PC-3 (cell line): Measurements from ENCODE around the gene G6PD. TPM values are rescaled to one million over a fixed set of nuclear protein-coding genes. Genes with fewer than 3 reads are reported as not detected.

Experiments
- ATAC-seq: fragments of 200-7000 bp; cut with Tn5 transposase; 2 replicates; pipeline ENCODE4 v1.9.1; 2020; ENCODE audit warnings: mild to moderate bottlenecking, moderate library complexity
- BruUV-seq: library from RNA; stranded (reverse); fragments of 400-500 nt; replicated peaks from 2 replicates; lab custom pipeline; 2021; lab: Mats Ljungman, UMichigan
- CTCF ChIA-PET: fragments of 300-600 bp; sonication (Branson Sonifier 250); formaldehyde crosslinking; loops from one replicate; lab custom pipeline; 2022; ENCODE audit warnings: antibody characterized with exemption; lab: Charles Lee
- POLR2A ChIA-PET: fragments of 300-600 bp; sonication (Branson Sonifier 250); formaldehyde crosslinking; loops from one replicate; lab custom pipeline; 2022; ENCODE audit warnings: antibody characterized with exemption; ENCODE audit not compliant: unreplicated experiment; lab: Charles Lee
- DNase-seq: peaks from one replicate; pipeline ENCODE4 v3.0.0-alpha.2; 2015
- H2AFZ ChIP-seq: fragments of 300-600 bp; sonication (generic); 2 replicates; pipeline ENCODE4 v1.6.0; 2016; ENCODE audit warnings: antibody characterized with exemption, low read length
- H3F3A ChIP-seq: fragments of 300-600 bp; sonication (generic); one replicate; pipeline ENCODE4 v1.6.0; 2017; ENCODE audit warnings: antibody characterized with exemption, low read length, control low read depth, mild to moderate bottlenecking; ENCODE audit not compliant: unreplicated experiment
- H3K27ac ChIP-seq: fragments of 300-600 bp; sonication (generic); 2 replicates; pipeline ENCODE4 v1.5.1; 2016; ENCODE audit warnings: mild to moderate bottlenecking, low read length
- H3K27me3 ChIP-seq: fragments of 300-600 bp; sonication (generic); 2 replicates; pipeline ENCODE4 v1.6.1; 2016; ENCODE audit warnings: low read length, mixed read lengths
- H3K36me3 ChIP-seq: fragments of 300-600 bp; sonication (generic); 2 replicates; pipeline ENCODE4 v1.6.1; 2016; ENCODE audit warnings: low read depth, mixed run types, low read length, mixed read lengths
- H3K4me1 ChIP-seq: fragments of 300-600 bp; sonication (generic); 2 replicates; pipeline ENCODE4 v1.5.1; 2016; ENCODE audit warnings: low read length; ENCODE audit not compliant: insufficient read depth
- H3K4me2 ChIP-seq: fragments of 300-600 bp; sonication (generic); 2 replicates; pipeline ENCODE4 v1.6.0; 2016; ENCODE audit warnings: low read length
- H3K4me3 ChIP-seq: fragments of 300-600 bp; sonication (generic); 2 replicates; pipeline ENCODE4 v1.5.1; 2016; ENCODE audit warnings: mild to moderate bottlenecking, low read length, mixed read lengths
- H3K79me2 ChIP-seq: fragments of 300-600 bp; sonication (generic); 2 replicates; pipeline ENCODE4 v1.6.1; 2017; ENCODE audit warnings: low read length, mixed read lengths
- H3K9ac ChIP-seq: fragments of 300-600 bp; sonication (generic); 2 replicates; pipeline ENCODE4 v1.6.0; 2016; ENCODE audit warnings: mild to moderate bottlenecking, low read length
- H3K9me2 ChIP-seq: fragments of 300-600 bp; sonication (generic); replicated peaks from 2 replicates; pipeline ENCODE4 v1.6.1; 2016; ENCODE audit warnings: mixed run types, low read length, mixed read lengths
- H3K9me3 ChIP-seq: fragments of 300-600 bp; sonication (generic); 2 replicates; pipeline ENCODE4 v1.6.1; 2016; ENCODE audit warnings: low read length, mixed read lengths
- H4K20me1 ChIP-seq: fragments of 300-600 bp; sonication (generic); 2 replicates; pipeline ENCODE4 v1.6.1; 2016; ENCODE audit warnings: low read length, mixed read lengths
- CTCF ChIP-seq: fragments of 300-600 bp; sonication (generic); conservative IDR thresholded peaks from 2 replicates; pipeline ENCODE4 v1.5.1; 2017; ENCODE audit warnings: antibody characterized with exemption, low read depth, mild to moderate bottlenecking, low read length
- EZH2 ChIP-seq: fragments of 300-600 bp; sonication (generic); IDR thresholded peaks from one replicate; pipeline ENCODE4 v1.6.1; 2017; ENCODE audit warnings: antibody characterized with exemption, mild to moderate bottlenecking, low read length; ENCODE audit not compliant: unreplicated experiment
- EZH2phosphoT487 ChIP-seq: fragments of 300-600 bp; sonication (generic); IDR thresholded peaks from 2 replicates; pipeline ENCODE4 v1.6.1; 2018; ENCODE audit warnings: mild to moderate bottlenecking, antibody characterized with exemption, low read length, borderline replicate concordance
- intact Hi-C: fragments of 100-400 bp; cut with micrococcal nuclease; formaldehyde crosslinking; loops from 2 replicates; pipeline ENCODE4 v1.9.0; 2023
- total RNA-seq: library from RNA; depleted of rRNA; stranded (reverse); fragments of >200 nt; gene quantifications from 2 replicates; pipeline ENCODE4 v1.2.3, GENCODE V29; 2014

Gene G6PD
- total RNA-seq, 1 experiment from 2014 or later = 121 TPM

- ChIA-PET CTCF (no interaction called here), POLR2A (no interaction called here)
- intact Hi-C loops = no loop called here
- H3K36me3 ChIP-seq = peaks cover 13% of the 10 kb centered on the region; the same call in 1 of the 2 replicates
- no peak overlapping the region for H3K4me2 ChIP-seq
- peaks cover 37% of the 10 kb centered on the region for H3K4me1 ChIP-seq
- H3K9ac ChIP-seq = no peak overlapping the region
- no peaks in the 10 kb centered on the region for H3F3A ChIP-seq
- H3K4me3 ChIP-seq = no peak overlapping the region
- peaks cover 49% of the 10 kb centered on the region for H3K79me2 ChIP-seq
- no peaks in the 10 kb centered on the region for H3K9me2 ChIP-seq
- ATAC-seq (no peak), DNase-seq (no peak)
- no peak overlapping the region for H2AFZ ChIP-seq
- no peak overlapping the region for H3K27ac ChIP-seq
- H3K9me3 ChIP-seq = no peaks in the 10 kb centered on the region
- H4K20me1 ChIP-seq = no peaks in the 10 kb centered on the region
- TF ChIP-seq CTCF (no peak), EZH2phosphoT487 (no peak), EZH2 (no peak)
- no peaks in the 10 kb centered on the region for H3K27me3 ChIP-seq
- BruUV-seq = no TSS peak
Observed at GRCh38 chrX:154539077-154539476, 7.6 kb downstream of the G6PD start.

- BruUV-seq = no TSS peak
- Histone ChIP-seq H3K9ac (no peak overlapping the region), H3F3A (no peaks in the 10 kb centered on the region), H3K27me3 (no peaks in the 10 kb centered on the region), H3K4me1 (peaks cover 11% of the 10 kb centered on the region), H3K4me2 (no peak overlapping the region), H3K27ac (no peak overlapping the region), H2AFZ (no peak overlapping the region), H3K36me3 (peaks cover 27% of the 10 kb centered on the region; the same call in 1 of the 2 replicates), H3K79me2 (peaks cover 29% of the 10 kb centered on the region), H3K4me3 (no peak overlapping the region), H3K9me3 (no peaks in the 10 kb centered on the region), H4K20me1 (no peaks in the 10 kb centered on the region), H3K9me2 (no peaks in the 10 kb centered on the region)
- no peak for TF ChIP-seq EZH2phosphoT487
- TF ChIP-seq EZH2 = no peak
- no peak for TF ChIP-seq CTCF
- ChIA-PET CTCF (no interaction called here), POLR2A (no interaction called here)
- intact Hi-C loops = loop anchor here (1.0 kb wide), 1 partner anchor 163 kb away; no protein-coding TSS in a partner anchor
- ATAC-seq = no peak
- no peak for DNase-seq
Observed at GRCh38 chrX:154535892-154536291, 10.8 kb downstream of the G6PD start.

GRCh38 chrX:154534526-154535322 lies 11.9 kb downstream of the G6PD start:
- ATAC-seq (peak; percentile 89), DNase-seq (peak; percentile 85)
- H3K36me3 ChIP-seq = peaks cover 27% of the 10 kb centered on the region; the same call in 1 of the 2 replicates
- intact Hi-C loops = loop anchor here (1.0 kb wide), 1 partner anchor 161 kb away; no protein-coding TSS in a partner anchor
- H3K79me2 ChIP-seq = peaks cover 23% of the 10 kb centered on the region
- POLR2A ChIA-PET = no interaction called here
- BruUV-seq = no TSS peak
- H2AFZ ChIP-seq = no peak overlapping the region
- H3K4me2 ChIP-seq = no peak overlapping the region
- H3K9me2 ChIP-seq = no peaks in the 10 kb centered on the region
- H3K27ac ChIP-seq = no peak overlapping the region
- no peak overlapping the region for H3K4me3 ChIP-seq
- no peaks in the 10 kb centered on the region for H4K20me1 ChIP-seq
- CTCF ChIA-PET = no interaction called here
- TF ChIP-seq EZH2phosphoT487 (no peak), EZH2 (no peak), CTCF (peak; percentile 97)
- no peak overlapping the region for H3K9ac ChIP-seq
- H3K9me3 ChIP-seq = no peaks in the 10 kb centered on the region
- H3K4me1 ChIP-seq = peaks cover 3% of the 10 kb centered on the region; the same call in 1 of the 2 replicates
- H3K27me3 ChIP-seq = no peaks in the 10 kb centered on the region
- no peaks in the 10 kb centered on the region for H3F3A ChIP-seq
